ENCODE measurements around the gene PTAFR. TPM values are rescaled to one million over a fixed set of nuclear protein-coding genes. Genes with fewer than 3 reads are reported as not detected.

Gene PTAFR
- total RNA-seq, 1 experiment from 2014 or later = 1.9 TPM

- H3K9ac ChIP-seq (ENCODE audit: extremely low read depth, insufficient read length, low read length) = no peak overlapping the region
- no peaks in the 10 kb centered on the region for H3K36me3 Mint-ChIP-seq (ENCODE audit: insufficient read depth in 1 of 3, low read depth in 3 of 3)
- no peak overlapping the region for H3K27ac Mint-ChIP-seq
- no peaks in the 10 kb centered on the region for H3K79me2 ChIP-seq (ENCODE audit: insufficient read depth, low read length)
- no peak overlapping the region for H3K23ac ChIP-seq (ENCODE audit: insufficient read length, low read depth, low read length)
- H3K79me1 ChIP-seq (ENCODE audit: insufficient read depth, low read depth, low read length, poor library complexity, severe bottlenecking) = no peaks in the 10 kb centered on the region
- no peak overlapping the region for H2BK5ac ChIP-seq (ENCODE audit: insufficient read length, low read length)
- H3K4me1 Mint-ChIP-seq = no peaks in the 10 kb centered on the region; a peak in 1 of 4 replicates
- no peak overlapping the region for H3K4ac ChIP-seq (ENCODE audit: low read depth, low read length)
- no peak overlapping the region for H2BK15ac ChIP-seq (ENCODE audit: low read depth, low read length)
- whole genome bisulfite sequencing (ENCODE audit: extremely low coverage, insufficient read length, low lambda C conversion rate) = no CpG with 5 or more reads among the region's 5 CpGs
- no peak overlapping the region for H4K8ac ChIP-seq (replicated peaks; ENCODE audit: insufficient read length, low read depth, low read length)
- DNase-seq = peak; percentile 49
- no peak overlapping the region for H3K14ac ChIP-seq (ENCODE audit: insufficient read depth, low read length)
- no peak overlapping the region for H3K56ac ChIP-seq (ENCODE audit: insufficient read length, low read depth, low read length)
- no peak overlapping the region for H4K5ac ChIP-seq (ENCODE audit: insufficient read length, low read depth, low read length)
- no peak overlapping the region for H2BK120ac ChIP-seq (ENCODE audit: low read depth, low read length, poor library complexity, severe bottlenecking)
- H4K20me1 ChIP-seq (ENCODE audit: control insufficient read depth, insufficient read depth, insufficient read length) = no peaks in the 10 kb centered on the region
- no peak overlapping the region for H3K27ac ChIP-seq (ENCODE audit: insufficient read length, low read depth, low read length)
- no peak overlapping the region for H2AFZ ChIP-seq (ENCODE audit: low read length)
- TF ChIP-seq CTCF (conservative IDR thresholded peaks at IDR 0.05) = peak; percentile 62
- H2BK12ac ChIP-seq (ENCODE audit: insufficient read length, low read depth, low read length) = no peak overlapping the region
- H3T11ph ChIP-seq (ENCODE audit: low read length) = no peak overlapping the region
- H2BK20ac ChIP-seq (ENCODE audit: low read depth, low read length, poor library complexity, severe bottlenecking) = no peak overlapping the region
- no peak overlapping the region for H3K18ac ChIP-seq (ENCODE audit: insufficient read length, low read depth, low read length)
- no peaks in the 10 kb centered on the region for H3K4me1 ChIP-seq (ENCODE audit: insufficient read depth, low read length)
- no peak overlapping the region for H3K4me3 Mint-ChIP-seq
- H3K9me3 ChIP-seq (ENCODE audit: control insufficient read depth, low read depth, low read length) = no peaks in the 10 kb centered on the region
- no peaks in the 10 kb centered on the region for H3K23me2 ChIP-seq (ENCODE audit: insufficient read length, low read depth, low read length, poor library complexity, severe bottlenecking)
- no peak overlapping the region for H4K91ac ChIP-seq (ENCODE audit: insufficient read length, low read depth, low read length)
- no peak overlapping the region for H2AK5ac ChIP-seq (ENCODE audit: insufficient read length, low read length)
- H3K27me3 Mint-ChIP-seq (ENCODE audit: low read depth) = no peaks in the 10 kb centered on the region
- no peak overlapping the region for H3K4me2 ChIP-seq (ENCODE audit: insufficient read depth, insufficient read length, low read length)
- H3K27me3 ChIP-seq (ENCODE audit: insufficient read depth, low read length) = no peaks in the 10 kb centered on the region
- H3K9me3 Mint-ChIP-seq = no peaks in the 10 kb centered on the region
These were observed 63.9 kb downstream of the PTAFR start for GRCh38 chr1:28112388-28113241.
